PC-3 (cell line): ENCODE measurements around the gene BCR. TPM values are rescaled to one million over a fixed set of nuclear protein-coding genes. Genes with fewer than 3 reads are reported as not detected.

ENCODE experiments used
- ATAC-seq: fragments of 200-7000 bp; cut with Tn5 transposase; 2 replicates; pipeline ENCODE4 v1.9.1; 2020; ENCODE audit warnings: mild to moderate bottlenecking, moderate library complexity
- BruUV-seq: library from RNA; stranded (reverse); fragments of 400-500 nt; replicated peaks from 2 replicates; lab custom pipeline; 2021; lab: Mats Ljungman, UMichigan
- CTCF ChIA-PET: fragments of 300-600 bp; sonication (Branson Sonifier 250); formaldehyde crosslinking; loops from one replicate; lab custom pipeline; 2022; ENCODE audit warnings: antibody characterized with exemption; lab: Charles Lee
- POLR2A ChIA-PET: fragments of 300-600 bp; sonication (Branson Sonifier 250); formaldehyde crosslinking; loops from one replicate; lab custom pipeline; 2022; ENCODE audit warnings: antibody characterized with exemption; ENCODE audit not compliant: unreplicated experiment; lab: Charles Lee
- DNase-seq: peaks from one replicate; pipeline ENCODE4 v3.0.0-alpha.2; 2015
- H2AFZ ChIP-seq: fragments of 300-600 bp; sonication (generic); 2 replicates; pipeline ENCODE4 v1.6.0; 2016; ENCODE audit warnings: antibody characterized with exemption, low read length
- H3F3A ChIP-seq: fragments of 300-600 bp; sonication (generic); one replicate; pipeline ENCODE4 v1.6.0; 2017; ENCODE audit warnings: antibody characterized with exemption, low read length, control low read depth, mild to moderate bottlenecking; ENCODE audit not compliant: unreplicated experiment
- H3K27ac ChIP-seq: fragments of 300-600 bp; sonication (generic); 2 replicates; pipeline ENCODE4 v1.5.1; 2016; ENCODE audit warnings: mild to moderate bottlenecking, low read length
- H3K27me3 ChIP-seq: fragments of 300-600 bp; sonication (generic); 2 replicates; pipeline ENCODE4 v1.6.1; 2016; ENCODE audit warnings: low read length, mixed read lengths
- H3K36me3 ChIP-seq: fragments of 300-600 bp; sonication (generic); 2 replicates; pipeline ENCODE4 v1.6.1; 2016; ENCODE audit warnings: low read depth, mixed run types, low read length, mixed read lengths
- H3K4me1 ChIP-seq: fragments of 300-600 bp; sonication (generic); 2 replicates; pipeline ENCODE4 v1.5.1; 2016; ENCODE audit warnings: low read length; ENCODE audit not compliant: insufficient read depth
- H3K4me2 ChIP-seq: fragments of 300-600 bp; sonication (generic); 2 replicates; pipeline ENCODE4 v1.6.0; 2016; ENCODE audit warnings: low read length
- H3K4me3 ChIP-seq: fragments of 300-600 bp; sonication (generic); 2 replicates; pipeline ENCODE4 v1.5.1; 2016; ENCODE audit warnings: mild to moderate bottlenecking, low read length, mixed read lengths
- H3K79me2 ChIP-seq: fragments of 300-600 bp; sonication (generic); 2 replicates; pipeline ENCODE4 v1.6.1; 2017; ENCODE audit warnings: low read length, mixed read lengths
- H3K9ac ChIP-seq: fragments of 300-600 bp; sonication (generic); 2 replicates; pipeline ENCODE4 v1.6.0; 2016; ENCODE audit warnings: mild to moderate bottlenecking, low read length
- H3K9me2 ChIP-seq: fragments of 300-600 bp; sonication (generic); replicated peaks from 2 replicates; pipeline ENCODE4 v1.6.1; 2016; ENCODE audit warnings: mixed run types, low read length, mixed read lengths
- H3K9me3 ChIP-seq: fragments of 300-600 bp; sonication (generic); 2 replicates; pipeline ENCODE4 v1.6.1; 2016; ENCODE audit warnings: low read length, mixed read lengths
- H4K20me1 ChIP-seq: fragments of 300-600 bp; sonication (generic); 2 replicates; pipeline ENCODE4 v1.6.1; 2016; ENCODE audit warnings: low read length, mixed read lengths
- CTCF ChIP-seq: fragments of 300-600 bp; sonication (generic); conservative IDR thresholded peaks from 2 replicates; pipeline ENCODE4 v1.5.1; 2017; ENCODE audit warnings: antibody characterized with exemption, low read depth, mild to moderate bottlenecking, low read length
- EZH2 ChIP-seq: fragments of 300-600 bp; sonication (generic); IDR thresholded peaks from one replicate; pipeline ENCODE4 v1.6.1; 2017; ENCODE audit warnings: antibody characterized with exemption, mild to moderate bottlenecking, low read length; ENCODE audit not compliant: unreplicated experiment
- EZH2phosphoT487 ChIP-seq: fragments of 300-600 bp; sonication (generic); IDR thresholded peaks from 2 replicates; pipeline ENCODE4 v1.6.1; 2018; ENCODE audit warnings: mild to moderate bottlenecking, antibody characterized with exemption, low read length, borderline replicate concordance
- intact Hi-C: fragments of 100-400 bp; cut with micrococcal nuclease; formaldehyde crosslinking; loops from 2 replicates; pipeline ENCODE4 v1.9.0; 2023
- total RNA-seq: library from RNA; depleted of rRNA; stranded (reverse); fragments of >200 nt; gene quantifications from 2 replicates; pipeline ENCODE4 v1.2.3, GENCODE V29; 2014

The BCR gene
- total RNA-seq, 1 experiment from 2014 or later, result 36.8 TPM

GRCh38 chr22:23213581-23214334 is 33.4 kb downstream of the BCR start:
- DNase-seq (no peak), ATAC-seq (no peak)
- no peaks in the 10 kb centered on the region for H3K9me2 ChIP-seq
- CTCF ChIA-PET, result no interaction called here
- H4K20me1 ChIP-seq, result no peaks in the 10 kb centered on the region
- BruUV-seq, result no TSS peak
- no peaks in the 10 kb centered on the region for H3K27me3 ChIP-seq
- no peak overlapping the region for H3K27ac ChIP-seq
- POLR2A ChIA-PET, result no interaction called here
- intact Hi-C loops, result no loop called here
- H3K36me3 ChIP-seq, result no peaks in the 10 kb centered on the region
- H3K79me2 ChIP-seq, result peaks cover 87% of the 10 kb centered on the region
- no peak overlapping the region for H3K4me2 ChIP-seq
- H3K9ac ChIP-seq, result no peak overlapping the region
- H2AFZ ChIP-seq, result no peak overlapping the region
- peaks cover 13% of the 10 kb centered on the region for H3K4me1 ChIP-seq
- H3K4me3 ChIP-seq, result no peak overlapping the region
- H3F3A ChIP-seq, result no peaks in the 10 kb centered on the region
- H3K9me3 ChIP-seq, result no peaks in the 10 kb centered on the region
- TF ChIP-seq EZH2phosphoT487 (no peak), CTCF (no peak), EZH2 (no peak)

GRCh38 chr22:23214398-23214797 is 34.1 kb downstream of the BCR start:
- CTCF ChIA-PET, result no interaction called here
- ATAC-seq, result no peak
- Histone ChIP-seq H4K20me1 (no peaks in the 10 kb centered on the region), H3K27me3 (no peaks in the 10 kb centered on the region), H3K9me2 (no peaks in the 10 kb centered on the region), H3K79me2 (peaks cover 94% of the 10 kb centered on the region), H3K9me3 (no peaks in the 10 kb centered on the region), H3K4me3 (no peak overlapping the region), H3F3A (no peaks in the 10 kb centered on the region), H2AFZ (no peak overlapping the region), H3K4me1 (peaks cover 13% of the 10 kb centered on the region), H3K9ac (no peak overlapping the region), H3K4me2 (no peak overlapping the region), H3K27ac (no peak overlapping the region), H3K36me3 (no peaks in the 10 kb centered on the region)
- intact Hi-C loops, result no loop called here
- no TSS peak for BruUV-seq
- TF ChIP-seq EZH2phosphoT487, result no peak
- no peak for TF ChIP-seq CTCF
- no peak for TF ChIP-seq EZH2
- POLR2A ChIA-PET, result no interaction called here
- no peak for DNase-seq
